Hepatocyte (in vitro differentiated cells): ENCODE data around the gene CACNA2D1. TPM values are rescaled to one million over a fixed set of nuclear protein-coding genes. Genes with fewer than 3 reads are reported as not detected.

ENCODE experiments used
- DNase-seq: peaks from one replicate; pipeline ENCODE4 v3.0.0-alpha.2; 2016; ENCODE audit warnings: low spot score
- H2AFZ ChIP-seq: fragments of 200-600 bp; sonication (generic); 2 replicates; pipeline ENCODE4 v1.6.0; 2016; ENCODE audit warnings: antibody characterized with exemption, mild to moderate bottlenecking
- H3K27ac ChIP-seq: fragments of 200-600 bp; sonication (generic); 2 replicates; pipeline ENCODE4 v1.5.1; 2016; ENCODE audit warnings: mild to moderate bottlenecking
- H3K27me3 ChIP-seq: fragments of 200-600 bp; sonication (generic); 2 replicates; pipeline ENCODE4 v1.6.1; 2016
- H3K36me3 ChIP-seq: fragments of 200-600 bp; sonication (generic); replicated peaks from 2 replicates; pipeline ENCODE4 v1.5.1; 2016; ENCODE audit warnings: low read depth; ENCODE audit not compliant: insufficient read depth
- H3K4me1 ChIP-seq: fragments of 200-600 bp; sonication (generic); 2 replicates; pipeline ENCODE4 v1.5.1; 2016; ENCODE audit warnings: mild to moderate bottlenecking, moderate library complexity; ENCODE audit not compliant: insufficient read depth
- H3K4me2 ChIP-seq: fragments of 200-600 bp; sonication (generic); 2 replicates; pipeline ENCODE4 v1.6.0; 2016
- H3K4me3 ChIP-seq: fragments of 200-600 bp; sonication (generic); 2 replicates; pipeline ENCODE4 v1.5.1; 2016; ENCODE audit warnings: mild to moderate bottlenecking
- H3K79me2 ChIP-seq: fragments of 200-600 bp; sonication (generic); 2 replicates; pipeline ENCODE4 v1.6.0; 2017; ENCODE audit warnings: mild to moderate bottlenecking
- H3K9me2 ChIP-seq: fragments of 200-600 bp; sonication (generic); replicated peaks from 2 replicates; pipeline ENCODE4 v1.6.0; 2017; ENCODE audit warnings: mild to moderate bottlenecking; ENCODE audit not compliant: insufficient read depth
- H3K9me3 ChIP-seq: fragments of 200-600 bp; sonication (generic); 2 replicates; pipeline ENCODE4 v1.5.1; 2016; ENCODE audit warnings: low read depth, mild to moderate bottlenecking
- H4K20me1 ChIP-seq: fragments of 200-600 bp; sonication (generic); 2 replicates; pipeline ENCODE4 v1.6.0; 2016; ENCODE audit warnings: mild to moderate bottlenecking; ENCODE audit not compliant: insufficient read depth, poor library complexity, severe bottlenecking
- CTCF ChIP-seq: fragments of 200-600 bp; sonication (generic); IDR thresholded peaks from 2 replicates; pipeline ENCODE4 v1.5.1; 2016; ENCODE audit warnings: antibody characterized with exemption, mild to moderate bottlenecking; ENCODE audit not compliant: poor library complexity
- EZH2 ChIP-seq: fragments of 200-600 bp; sonication (generic); IDR thresholded peaks from 2 replicates; pipeline ENCODE4 v1.6.1; 2016; ENCODE audit warnings: antibody characterized with exemption, mild to moderate bottlenecking, borderline replicate concordance
- EZH2phosphoT487 ChIP-seq: fragments of 200-600 bp; sonication (generic); IDR thresholded peaks from one replicate; pipeline ENCODE4 v1.6.1; 2018; ENCODE audit warnings: antibody characterized with exemption, mild to moderate bottlenecking, low read depth, moderate library complexity; ENCODE audit not compliant: unreplicated experiment, severe bottlenecking
- WGBS: methylation state at CpG from one replicate; pipeline ENCODE4 v1.1.6; 2016; ENCODE audit warnings: low lambda C conversion rate; ENCODE audit errors: missing lambda C conversion rate; 5-methylcytosine and 5-hydroxymethylcytosine counted together
- polyA plus RNA-seq: library from polyadenylated mRNA; unstranded; fragments of >200 nt; fragmentation: Nextera tagmentation; extraction: Ambion mirVana; gene quantifications from 2 replicates; pipeline ENCODE4 v1.2.1, GENCODE V29; 2016
- total RNA-seq: library from RNA; depleted of rRNA; stranded (reverse); fragments of >200 nt; gene quantifications from 2 replicates; pipeline ENCODE4 v1.2.3, GENCODE V29; 2014

Gene CACNA2D1
- total and polyA plus RNA-seq, 2 experiments from 2014 or later = 3.1 to 18.9 TPM

- H3K27ac ChIP-seq = no peak overlapping the region
- no peaks in the 10 kb centered on the region for H3K36me3 ChIP-seq
- H3K4me3 ChIP-seq = no peak overlapping the region
- H3K9me3 ChIP-seq = no peaks in the 10 kb centered on the region
- no peaks in the 10 kb centered on the region for H3K4me1 ChIP-seq
- no peak overlapping the region for H3K4me2 ChIP-seq
- H4K20me1 ChIP-seq = no peaks in the 10 kb centered on the region
- no peaks in the 10 kb centered on the region for H3K27me3 ChIP-seq
- no peak for DNase-seq
- H3K9me2 ChIP-seq = no peaks in the 10 kb centered on the region
- WGBS = 87% methylated on average over 2 of the region's 2 CpGs
- H2AFZ ChIP-seq = no peak overlapping the region
- H3K79me2 ChIP-seq = no peaks in the 10 kb centered on the region
- TF ChIP-seq EZH2 (no peak), EZH2phosphoT487 (no peak), CTCF (no peak)
These were observed 23.4 kb upstream of the CACNA2D1 start for GRCh38 chr7:82467020-82467419.

GRCh38 chr7:82464372-82464771 is 20.8 kb upstream of the CACNA2D1 start:
- Histone ChIP-seq H3K27me3 (no peaks in the 10 kb centered on the region), H3K27ac (no peak overlapping the region), H4K20me1 (no peaks in the 10 kb centered on the region), H3K79me2 (no peaks in the 10 kb centered on the region), H3K9me3 (no peaks in the 10 kb centered on the region), H3K4me2 (no peak overlapping the region), H2AFZ (no peak overlapping the region), H3K4me3 (no peak overlapping the region), H3K9me2 (no peaks in the 10 kb centered on the region), H3K36me3 (no peaks in the 10 kb centered on the region), H3K4me1 (no peaks in the 10 kb centered on the region)
- TF ChIP-seq EZH2phosphoT487 (no peak), EZH2 (no peak), CTCF (no peak)
- no peak for DNase-seq
- WGBS = 97% methylated on average over 2 of the region's 2 CpGs

GRCh38 chr7:82455295-82455694 is 11.7 kb upstream of the CACNA2D1 start:
- Histone ChIP-seq H4K20me1 (no peaks in the 10 kb centered on the region), H3K4me1 (no peaks in the 10 kb centered on the region), H3K9me3 (no peaks in the 10 kb centered on the region), H3K36me3 (no peaks in the 10 kb centered on the region), H3K79me2 (no peaks in the 10 kb centered on the region), H3K27me3 (no peaks in the 10 kb centered on the region), H2AFZ (no peak overlapping the region), H3K4me2 (no peak overlapping the region), H3K27ac (no peak overlapping the region), H3K4me3 (no peak overlapping the region), H3K9me2 (no peaks in the 10 kb centered on the region)
- TF ChIP-seq CTCF (no peak), EZH2phosphoT487 (no peak), EZH2 (no peak)
- 88% methylated on average over 3 of the region's 3 CpGs for WGBS
- DNase-seq = no peak

GRCh38 chr7:82450759-82451158 is 7.2 kb upstream of the CACNA2D1 start:
- no peak overlapping the region for H3K4me3 ChIP-seq
- H3K9me2 ChIP-seq = no peaks in the 10 kb centered on the region
- DNase-seq = no peak
- no peaks in the 10 kb centered on the region for H3K79me2 ChIP-seq
- no peak overlapping the region for H3K27ac ChIP-seq
- no peak overlapping the region for H3K4me2 ChIP-seq
- H3K4me1 ChIP-seq = no peaks in the 10 kb centered on the region
- H3K36me3 ChIP-seq = no peaks in the 10 kb centered on the region
- H2AFZ ChIP-seq = no peak overlapping the region
- TF ChIP-seq CTCF (no peak), EZH2 (no peak), EZH2phosphoT487 (no peak)
- 75% methylated on average over 7 of the region's 7 CpGs for WGBS
- no peaks in the 10 kb centered on the region for H4K20me1 ChIP-seq
- no peaks in the 10 kb centered on the region for H3K9me3 ChIP-seq
- peaks cover under 1% of the 10 kb centered on the region for H3K27me3 ChIP-seq
